GM23338 (cell line): ENCODE results near the gene RPS6KA5. TPM values are rescaled to one million over a fixed set of nuclear protein-coding genes. Genes with fewer than 3 reads are reported as not detected.

Experiments used
- ATAC-seq: fragments of 200-7000 bp; cut with Tn5 transposase; 3 replicates; pipeline ENCODE4 v1.9.1; 2020
- DNase-seq: peaks from one replicate; pipeline ENCODE4 v3.0.0-alpha.2; 2015; ENCODE audit warnings: low spot score
- H2AFZ ChIP-seq: fragments of 200-600 bp; sonication (generic); 2 replicates; pipeline ENCODE4 v1.8.0; 2016; ENCODE audit warnings: antibody characterized with exemption, mild to moderate bottlenecking, moderate library complexity
- H3F3A ChIP-seq: fragments of 200-600 bp; sonication (generic); replicated peaks from 2 replicates; pipeline ENCODE4 v1.8.0; 2017; ENCODE audit warnings: antibody characterized with exemption, mixed run types, low read depth
- H3K27ac ChIP-seq: fragments of 200-600 bp; sonication (generic); 2 replicates; pipeline ENCODE4 v1.6.1; 2016; ENCODE audit warnings: low read depth
- H3K27me3 ChIP-seq: fragments of 200-600 bp; sonication (generic); 2 replicates; pipeline ENCODE4 v1.8.0; 2016; ENCODE audit warnings: mild to moderate bottlenecking, mixed run types, moderate library complexity; ENCODE audit not compliant: insufficient read depth
- H3K36me3 ChIP-seq: fragments of 200-600 bp; sonication (generic); 2 replicates; pipeline ENCODE4 v1.8.0; 2016; ENCODE audit warnings: mild to moderate bottlenecking; ENCODE audit not compliant: insufficient read depth
- H3K4me1 ChIP-seq: fragments of 200-600 bp; sonication (generic); 2 replicates; pipeline ENCODE4 v1.8.0; 2016; ENCODE audit warnings: mild to moderate bottlenecking, moderate library complexity; ENCODE audit not compliant: insufficient read depth
- H3K4me2 ChIP-seq: fragments of 200-600 bp; sonication (generic); 2 replicates; pipeline ENCODE4 v1.7.1; 2017; ENCODE audit warnings: mixed run types
- H3K4me3 ChIP-seq: fragments of 200-600 bp; sonication (generic); 2 replicates; pipeline ENCODE4 v1.6.1; 2016; ENCODE audit warnings: mixed run types
- H3K79me2 ChIP-seq: fragments of 200-600 bp; sonication (generic); replicated peaks from 2 replicates; pipeline ENCODE4 v1.8.0; 2017; ENCODE audit warnings: mild to moderate bottlenecking; ENCODE audit not compliant: insufficient read depth
- H3K9me2 ChIP-seq: fragments of 200-600 bp; sonication (generic); 2 replicates; pipeline ENCODE4 v1.8.0; 2017; ENCODE audit not compliant: insufficient read depth
- H4K20me1 ChIP-seq: fragments of 200-600 bp; sonication (generic); replicated peaks from 2 replicates; pipeline ENCODE4 v1.8.0; 2017; ENCODE audit warnings: mild to moderate bottlenecking; ENCODE audit not compliant: insufficient read depth
- H3K27ac Mint-ChIP-seq: 2 replicates; pipeline ENCODE4 v1.8.0; 2020; ENCODE audit warnings: inconsistent platforms, mild to moderate bottlenecking, moderate library complexity, mixed read lengths
- H3K27me3 Mint-ChIP-seq: 3 replicates; pipeline ENCODE4 v1.8.0; 2022; ENCODE audit warnings: low read depth, mild to moderate bottlenecking, moderate library complexity, mixed read lengths, inconsistent platforms; ENCODE audit not compliant: insufficient read depth, poor library complexity
- H3K36me3 Mint-ChIP-seq: 3 replicates; pipeline ENCODE4 v1.8.0; 2021; ENCODE audit warnings: low read depth, mild to moderate bottlenecking, inconsistent platforms, moderate library complexity, mixed read lengths
- H3K4me1 Mint-ChIP-seq: 3 replicates; pipeline ENCODE4 v1.8.0; 2020; ENCODE audit warnings: mild to moderate bottlenecking, inconsistent platforms, mixed read lengths
- H3K4me3 Mint-ChIP-seq: 3 replicates; pipeline ENCODE4 v1.8.0; 2021; ENCODE audit warnings: moderate library complexity, mild to moderate bottlenecking, inconsistent platforms, mixed read lengths
- H3K9me3 Mint-ChIP-seq: 3 replicates; pipeline ENCODE4 v1.8.0; 2020; ENCODE audit warnings: moderate library complexity, mild to moderate bottlenecking, inconsistent platforms, mixed read lengths
- CREB1 ChIP-seq: fragments of 250-450 bp; sonication (Bioruptor Pico); IDR thresholded peaks from 2 replicates; pipeline ENCODE4 v1.5.0; 2020; ENCODE audit warnings: low read depth, mild to moderate bottlenecking, moderate library complexity
- JUNB ChIP-seq: IDR thresholded peaks from one replicate; pipeline ENCODE4 v1.6.1; 2016; ENCODE audit warnings: antibody characterized with exemption; ENCODE audit not compliant: unreplicated experiment
- NANOG ChIP-seq: IDR thresholded peaks from 2 replicates; pipeline ENCODE4 v1.6.1; 2016; ENCODE audit warnings: antibody characterized with exemption, borderline replicate concordance
- ZNF114 ChIP-seq: fragments of 250-450 bp; sonication (Bioruptor Pico); IDR thresholded peaks from 2 replicates; pipeline ENCODE4 v1.5.0; 2020; ENCODE audit warnings: mild to moderate bottlenecking, moderate library complexity
- ZNF331 ChIP-seq: fragments of 250-450 bp; sonication (Bioruptor Pico); IDR thresholded peaks from 2 replicates; pipeline ENCODE4 v1.5.0; 2020; ENCODE audit warnings: low read depth, mild to moderate bottlenecking, moderate library complexity
- polyA plus RNA-seq: library from polyadenylated mRNA; unstranded; fragments of >200 nt; fragmentation: Nextera tagmentation; extraction: Ambion mirVana; gene quantifications from 2 replicates; pipeline ENCODE4 v1.2.1, GENCODE V29; 2016
- total RNA-seq: library from RNA; depleted of rRNA; stranded (reverse); fragments of >200 nt; shearing (Covaris generic); gene quantifications from 2 replicates; pipeline ENCODE4 v1.2.3, GENCODE V29; 2014
- TF ChIP-seq, protein P1 (sequence below): fragments of 250-450 bp; sonication (Bioruptor Pico); IDR thresholded peaks from 2 replicates; pipeline ENCODE4 v1.5.0; 2020; ENCODE audit warnings: mild to moderate bottlenecking, moderate library complexity
- TF ChIP-seq, protein P2 (sequence below): IDR thresholded peaks from 2 replicates; pipeline ENCODE4 v1.6.1; 2016; ENCODE audit warnings: antibody characterized with exemption

Gene RPS6KA5
- total and polyA plus RNA-seq, 2 experiments from 2014 or later = 2.1 to 2.4 TPM

DNA sequence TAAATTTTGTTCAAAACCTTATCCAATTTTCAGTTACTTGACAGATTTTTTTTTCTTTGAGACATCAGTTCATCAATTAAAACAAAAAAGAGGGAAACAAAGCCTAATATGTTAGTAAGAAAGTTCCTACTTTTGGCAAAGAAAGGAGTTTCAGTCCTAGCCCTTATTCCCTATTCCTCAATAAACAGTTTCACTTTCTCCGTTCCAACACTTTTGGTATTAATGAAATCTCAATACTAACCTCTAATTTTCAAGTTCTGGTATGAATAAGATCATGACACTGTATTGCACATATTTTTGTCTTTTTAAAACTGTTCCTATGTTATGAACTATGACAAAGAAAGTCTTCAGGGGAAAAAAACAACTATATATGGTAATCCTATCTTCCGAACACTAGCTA, 48.4 kb downstream of the RPS6KA5 start (continued):
- TF ChIP-seq, protein P1, sequence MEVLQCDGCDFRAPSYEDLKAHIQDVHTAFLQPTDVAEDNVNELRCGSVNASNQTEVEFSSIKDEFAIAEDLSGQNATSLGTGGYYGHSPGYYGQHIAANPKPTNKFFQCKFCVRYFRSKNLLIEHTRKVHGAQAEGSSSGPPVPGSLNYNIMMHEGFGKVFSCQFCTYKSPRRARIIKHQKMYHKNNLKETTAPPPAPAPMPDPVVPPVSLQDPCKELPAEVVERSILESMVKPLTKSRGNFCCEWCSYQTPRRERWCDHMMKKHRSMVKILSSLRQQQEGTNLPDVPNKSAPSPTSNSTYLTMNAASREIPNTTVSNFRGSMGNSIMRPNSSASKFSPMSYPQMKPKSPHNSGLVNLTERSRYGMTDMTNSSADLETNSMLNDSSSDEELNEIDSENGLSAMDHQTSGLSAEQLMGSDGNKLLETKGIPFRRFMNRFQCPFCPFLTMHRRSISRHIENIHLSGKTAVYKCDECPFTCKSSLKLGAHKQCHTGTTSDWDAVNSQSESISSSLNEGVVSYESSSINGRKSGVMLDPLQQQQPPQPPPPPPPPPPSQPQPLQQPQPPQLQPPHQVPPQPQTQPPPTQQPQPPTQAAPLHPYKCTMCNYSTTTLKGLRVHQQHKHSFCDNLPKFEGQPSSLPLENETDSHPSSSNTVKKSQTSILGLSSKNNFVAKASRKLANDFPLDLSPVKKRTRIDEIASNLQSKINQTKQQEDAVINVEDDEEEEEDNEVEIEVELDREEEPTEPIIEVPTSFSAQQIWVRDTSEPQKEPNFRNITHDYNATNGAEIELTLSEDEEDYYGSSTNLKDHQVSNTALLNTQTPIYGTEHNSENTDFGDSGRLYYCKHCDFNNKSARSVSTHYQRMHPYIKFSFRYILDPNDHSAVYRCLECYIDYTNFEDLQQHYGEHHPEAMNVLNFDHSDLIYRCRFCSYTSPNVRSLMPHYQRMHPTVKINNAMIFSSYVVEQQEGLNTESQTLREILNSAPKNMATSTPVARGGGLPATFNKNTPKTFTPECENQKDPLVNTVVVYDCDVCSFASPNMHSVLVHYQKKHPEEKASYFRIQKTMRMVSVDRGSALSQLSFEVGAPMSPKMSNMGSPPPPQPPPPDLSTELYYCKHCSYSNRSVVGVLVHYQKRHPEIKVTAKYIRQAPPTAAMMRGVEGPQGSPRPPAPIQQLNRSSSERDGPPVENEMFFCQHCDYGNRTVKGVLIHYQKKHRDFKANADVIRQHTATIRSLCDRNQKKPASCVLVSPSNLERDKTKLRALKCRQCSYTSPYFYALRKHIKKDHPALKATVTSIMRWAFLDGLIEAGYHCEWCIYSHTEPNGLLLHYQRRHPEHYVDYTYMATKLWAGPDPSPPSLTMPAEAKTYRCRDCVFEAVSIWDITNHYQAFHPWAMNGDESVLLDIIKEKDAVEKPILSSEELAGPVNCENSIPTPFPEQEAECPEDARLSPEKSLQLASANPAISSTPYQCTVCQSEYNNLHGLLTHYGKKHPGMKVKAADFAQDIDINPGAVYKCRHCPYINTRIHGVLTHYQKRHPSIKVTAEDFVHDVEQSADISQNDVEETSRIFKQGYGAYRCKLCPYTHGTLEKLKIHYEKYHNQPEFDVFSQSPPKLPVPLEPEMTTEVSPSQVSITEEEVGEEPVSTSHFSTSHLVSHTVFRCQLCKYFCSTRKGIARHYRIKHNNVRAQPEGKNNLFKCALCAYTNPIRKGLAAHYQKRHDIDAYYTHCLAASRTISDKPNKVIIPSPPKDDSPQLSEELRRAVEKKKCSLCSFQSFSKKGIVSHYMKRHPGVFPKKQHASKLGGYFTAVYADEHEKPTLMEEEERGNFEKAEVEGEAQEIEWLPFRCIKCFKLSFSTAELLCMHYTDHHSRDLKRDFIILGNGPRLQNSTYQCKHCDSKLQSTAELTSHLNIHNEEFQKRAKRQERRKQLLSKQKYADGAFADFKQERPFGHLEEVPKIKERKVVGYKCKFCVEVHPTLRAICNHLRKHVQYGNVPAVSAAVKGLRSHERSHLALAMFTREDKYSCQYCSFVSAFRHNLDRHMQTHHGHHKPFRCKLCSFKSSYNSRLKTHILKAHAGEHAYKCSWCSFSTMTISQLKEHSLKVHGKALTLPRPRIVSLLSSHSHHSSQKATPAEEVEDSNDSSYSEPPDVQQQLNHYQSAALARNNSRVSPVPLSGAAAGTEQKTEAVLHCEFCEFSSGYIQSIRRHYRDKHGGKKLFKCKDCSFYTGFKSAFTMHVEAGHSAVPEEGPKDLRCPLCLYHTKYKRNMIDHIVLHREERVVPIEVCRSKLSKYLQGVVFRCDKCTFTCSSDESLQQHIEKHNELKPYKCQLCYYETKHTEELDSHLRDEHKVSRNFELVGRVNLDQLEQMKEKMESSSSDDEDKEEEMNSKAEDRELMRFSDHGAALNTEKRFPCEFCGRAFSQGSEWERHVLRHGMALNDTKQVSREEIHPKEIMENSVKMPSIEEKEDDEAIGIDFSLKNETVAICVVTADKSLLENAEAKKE (CRISPR knock-in tag) = no peak

DNA sequence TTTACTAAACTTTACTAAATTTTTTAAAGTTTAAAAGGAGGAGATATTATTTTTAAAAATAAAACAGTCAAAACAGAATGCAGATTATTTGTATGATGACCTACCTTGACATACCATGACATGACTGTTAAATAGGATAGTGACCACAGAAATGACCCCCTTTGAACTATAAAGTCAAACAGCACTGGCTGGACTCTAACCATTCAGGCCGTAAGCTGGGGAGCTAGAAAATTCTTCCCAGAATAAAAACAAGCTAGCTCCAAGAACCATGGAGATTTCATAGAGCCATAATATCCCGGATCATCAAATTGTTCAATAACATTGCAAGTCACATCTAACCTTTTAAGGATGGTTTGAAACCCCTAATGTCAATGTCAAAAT, 50.3 kb downstream of the RPS6KA5 start:
- Mint-ChIP-seq H3K4me3 (no peak overlapping the region), H3K36me3 (no peaks in the 10 kb centered on the region), H3K27me3 (no peaks in the 10 kb centered on the region), H3K9me3 (no peaks in the 10 kb centered on the region), H3K4me1 (no peaks in the 10 kb centered on the region), H3K27ac (no peak overlapping the region)
- H3K4me1 ChIP-seq = no peaks in the 10 kb centered on the region
- no peak overlapping the region for H2AFZ ChIP-seq
- DNase-seq (no peak), ATAC-seq (no peak)
- no peak overlapping the region for H3K4me3 ChIP-seq
- H3K4me2 ChIP-seq = no peak overlapping the region
- no peaks in the 10 kb centered on the region for H3K9me2 ChIP-seq
- no peaks in the 10 kb centered on the region for H4K20me1 ChIP-seq
- H3K79me2 ChIP-seq = no peaks in the 10 kb centered on the region
- no peaks in the 10 kb centered on the region for H3K36me3 ChIP-seq
- no peak overlapping the region for H3K27ac ChIP-seq
- H3F3A ChIP-seq = no peaks in the 10 kb centered on the region
- H3K27me3 ChIP-seq = no peaks in the 10 kb centered on the region
- TF ChIP-seq, protein P1 (CRISPR knock-in tag) = no peak
- TF ChIP-seq, protein P2, sequence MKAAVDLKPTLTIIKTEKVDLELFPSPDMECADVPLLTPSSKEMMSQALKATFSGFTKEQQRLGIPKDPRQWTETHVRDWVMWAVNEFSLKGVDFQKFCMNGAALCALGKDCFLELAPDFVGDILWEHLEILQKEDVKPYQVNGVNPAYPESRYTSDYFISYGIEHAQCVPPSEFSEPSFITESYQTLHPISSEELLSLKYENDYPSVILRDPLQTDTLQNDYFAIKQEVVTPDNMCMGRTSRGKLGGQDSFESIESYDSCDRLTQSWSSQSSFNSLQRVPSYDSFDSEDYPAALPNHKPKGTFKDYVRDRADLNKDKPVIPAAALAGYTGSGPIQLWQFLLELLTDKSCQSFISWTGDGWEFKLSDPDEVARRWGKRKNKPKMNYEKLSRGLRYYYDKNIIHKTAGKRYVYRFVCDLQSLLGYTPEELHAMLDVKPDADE = no peak
- no peak for TF ChIP-seq NANOG
- no peak for TF ChIP-seq ZNF114 (CRISPR knock-in tag)
- TF ChIP-seq ZNF331 = no peak
- no peak for TF ChIP-seq CREB1 (CRISPR knock-in tag)
- no peak for TF ChIP-seq JUNB
